ENCODE data around the gene TCFL5. TPM values are rescaled to one million over a fixed set of nuclear protein-coding genes. Genes with fewer than 3 reads are reported as not detected.

The TCFL5 gene
- total RNA-seq, 1 experiment from 2014 or later, result 20.4 TPM

- TF ChIP-seq NR2C2 (CRISPR knock-in tag; IDR thresholded peaks at IDR 0.05) (no peak), ZNF317 (CRISPR knock-in tag; IDR thresholded peaks at IDR 0.05; ENCODE audit: borderline replicate concordance, low read depth) (no peak), E2F5 (CRISPR knock-in tag; IDR thresholded peaks at IDR 0.05) (no peak), STAT6 (CRISPR knock-in tag; conservative IDR thresholded peaks at IDR 0.05; ENCODE audit: low read depth) (no peak), TP53 (CRISPR knock-in tag; IDR thresholded peaks at IDR 0.05) (no peak), ZSCAN18 (CRISPR knock-in tag; IDR thresholded peaks at IDR 0.05) (no peak), ZNF416 (CRISPR knock-in tag; IDR thresholded peaks at IDR 0.05) (peak; percentile 67; the same call in 1 of the 2 replicates), ZNF281 (CRISPR knock-in tag; IDR thresholded peaks at IDR 0.05) (no peak), E2F1 (CRISPR knock-in tag; IDR thresholded peaks at IDR 0.05) (no peak), NR3C1 (CRISPR knock-in tag; conservative IDR thresholded peaks at IDR 0.05; ENCODE audit: low read depth) (no peak), ZNF423 (CRISPR knock-in tag; IDR thresholded peaks at IDR 0.05) (no peak), JUN (CRISPR knock-in tag; IDR thresholded peaks at IDR 0.05) (no peak), TEAD1 (CRISPR knock-in tag; IDR thresholded peaks at IDR 0.05) (no peak), HMGA2 (CRISPR knock-in tag; IDR thresholded peaks at IDR 0.05) (no peak), TEAD4 (CRISPR knock-in tag; IDR thresholded peaks at IDR 0.05) (no peak), CREB1 (CRISPR knock-in tag; IDR thresholded peaks at IDR 0.05) (no peak), FOXP4 (CRISPR knock-in tag; IDR thresholded peaks at IDR 0.05) (no peak), GTF2I (CRISPR knock-in tag; conservative IDR thresholded peaks at IDR 0.05) (no peak), ZNF232 (CRISPR knock-in tag; IDR thresholded peaks at IDR 0.05) (no peak), ERG (CRISPR knock-in tag; IDR thresholded peaks at IDR 0.05) (peak; percentile 25; the same call in 1 of the 2 replicates), ZNF671 (CRISPR knock-in tag; IDR thresholded peaks at IDR 0.05) (no peak), FOXK1 (CRISPR knock-in tag; IDR thresholded peaks at IDR 0.05) (0 out of 2 replicates have a peak, but pooled peaks have one; percentile 32), NFE2L1 (CRISPR knock-in tag; IDR thresholded peaks at IDR 0.05) (no peak), FOXP1 (CRISPR knock-in tag; IDR thresholded peaks at IDR 0.05; ENCODE audit: borderline replicate concordance) (0 out of 2 replicates have a peak, but pooled peaks have one; percentile 19), ESRRA (CRISPR knock-in tag; IDR thresholded peaks at IDR 0.05; ENCODE audit: borderline replicate concordance) (no peak), SP1 (CRISPR knock-in tag; conservative IDR thresholded peaks at IDR 0.05) (peak; percentile 60; the same call in 1 of the 2 replicates)
- TF ChIP-seq, protein P1, sequence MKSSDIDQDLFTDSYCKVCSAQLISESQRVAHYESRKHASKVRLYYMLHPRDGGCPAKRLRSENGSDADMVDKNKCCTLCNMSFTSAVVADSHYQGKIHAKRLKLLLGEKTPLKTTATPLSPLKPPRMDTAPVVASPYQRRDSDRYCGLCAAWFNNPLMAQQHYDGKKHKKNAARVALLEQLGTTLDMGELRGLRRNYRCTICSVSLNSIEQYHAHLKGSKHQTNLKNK (CRISPR knock-in tag; IDR thresholded peaks at IDR 0.05), result peak; percentile 41; the same call in 1 of the 2 replicates
- TF ChIP-seq, protein P2, sequence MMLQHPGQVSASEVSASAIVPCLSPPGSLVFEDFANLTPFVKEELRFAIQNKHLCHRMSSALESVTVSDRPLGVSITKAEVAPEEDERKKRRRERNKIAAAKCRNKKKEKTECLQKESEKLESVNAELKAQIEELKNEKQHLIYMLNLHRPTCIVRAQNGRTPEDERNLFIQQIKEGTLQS (CRISPR knock-in tag; conservative IDR thresholded peaks at IDR 0.05), result no peak
Observed at GRCh38 chr20:62900052-62900691, 38.5 kb upstream of the TCFL5 start (continued).

Measured in WTC11 (cell line).